Prostate gland (tissue), 2 donors: ENCODE measurements around the gene SYTL2. TPM values are rescaled to one million over a fixed set of nuclear protein-coding genes. Genes with fewer than 3 reads are reported as not detected.

Experiments used
- DNase-seq: peaks from one replicate; pipeline ENCODE4 v3.0.0-alpha.2; 2019; ENCODE audit warnings: low spot score
- H3K27ac ChIP-seq, 2 donors: fragments of 200-600 bp; sonication (generic); 2 replicates each; pipeline ENCODE4 v1.5.1; 2017 to 2019
- H3K27me3 ChIP-seq: fragments of 200-600 bp; sonication (generic); replicated peaks from 2 replicates; pipeline ENCODE4 v1.5.1; 2019; ENCODE audit not compliant: insufficient read depth
- H3K36me3 ChIP-seq, 2 donors: fragments of 200-600 bp; sonication (generic); 1 replicate in 1 of 2; 2 replicates in 1 of 2; pipeline versions ENCODE4 v1.5.1 to v1.8.1; 2017 to 2019
- H3K4me1 ChIP-seq: fragments of 200-600 bp; sonication (generic); replicated peaks from 2 replicates; pipeline ENCODE4 v1.5.1; 2019
- H3K4me3 ChIP-seq, 2 donors: fragments of 200-600 bp; sonication (generic); 2 replicates each; pipeline ENCODE4 v1.5.1; 2017 to 2019
- H3K9me3 ChIP-seq: fragments of 200-600 bp; sonication (generic); 2 replicates; pipeline ENCODE4 v1.5.1; 2017
- POLR2A ChIP-seq: fragments of 450-650 bp; IDR thresholded peaks from one replicate; pipeline ENCODE4 v1.6.1; 2016; ENCODE audit warnings: antibody characterized with exemption, mild to moderate bottlenecking
- POLR2AphosphoS5 ChIP-seq: sonication (generic); formaldehyde crosslinking; IDR thresholded peaks from one replicate; pipeline ENCODE4 v1.6.1; 2017; ENCODE audit warnings: antibody characterized with exemption
- WGBS: methylation state at CpG from one replicate; pipeline ENCODE4 v1.1.5; 2018; 5-methylcytosine and 5-hydroxymethylcytosine counted together
- intact Hi-C: fragments of 100-400 bp; cut with DNase I; formaldehyde crosslinking; loops from one replicate; pipeline ENCODE4 v1.14.2; 2022
- total RNA-seq, 2 donors: library from RNA; depleted of rRNA; stranded (reverse); fragments of >200 nt; gene quantifications; one replicate each; pipeline ENCODE4 v1.1.0, GENCODE V29; 2016
- TF ChIP-seq, protein P1 (sequence below), 4 experiments: fragments of 200-600 bp in 2 of 4; fragments of 450-650 bp in 2 of 4; sonication (generic) in 2 of 4; IDR thresholded peaks; 1 replicate in 3 of 4; 2 replicates in 1 of 4; pipeline ENCODE4 v1.5.1; 2016 to 2019; ENCODE audit warnings: antibody characterized with exemption in 4 of 4, mild to moderate bottlenecking in 2 of 4, moderate library complexity in 2 of 4

SYTL2 gene
- total RNA-seq, 2 donors from 2014 or later = 52.2 to 105 TPM

DNA sequence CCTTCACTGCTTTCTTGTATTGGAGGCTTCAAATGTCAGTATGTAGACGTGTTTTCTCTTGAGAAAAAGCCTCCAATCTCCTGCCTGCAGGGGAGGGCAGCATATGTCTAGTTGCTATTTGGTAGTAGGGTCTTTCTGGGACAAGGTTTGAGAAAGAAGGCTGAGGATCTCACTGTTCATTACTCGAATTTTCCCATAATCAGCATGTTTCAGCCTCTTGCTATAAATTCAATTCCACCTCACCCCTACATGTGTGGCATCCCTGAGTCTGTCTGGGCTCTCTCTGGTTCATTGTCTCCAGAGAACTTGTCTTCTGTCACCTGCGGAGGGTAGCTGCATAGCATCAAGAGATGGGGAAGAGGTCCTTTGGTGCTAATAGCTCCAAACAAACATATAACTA is 24.8 kb upstream of the SYTL2 start:
- Histone ChIP-seq H3K27me3 (no peaks in the 10 kb centered on the region), H3K27ac (no peak overlapping the region), H3K9me3 (no peaks in the 10 kb centered on the region), H3K4me1 (no peaks in the 10 kb centered on the region), H3K4me3 (no peak overlapping the region), H3K36me3 (no peaks in the 10 kb centered on the region)
- TF ChIP-seq POLR2A = no peak
- TF ChIP-seq POLR2AphosphoS5 = no peak
- TF ChIP-seq, protein P1, sequence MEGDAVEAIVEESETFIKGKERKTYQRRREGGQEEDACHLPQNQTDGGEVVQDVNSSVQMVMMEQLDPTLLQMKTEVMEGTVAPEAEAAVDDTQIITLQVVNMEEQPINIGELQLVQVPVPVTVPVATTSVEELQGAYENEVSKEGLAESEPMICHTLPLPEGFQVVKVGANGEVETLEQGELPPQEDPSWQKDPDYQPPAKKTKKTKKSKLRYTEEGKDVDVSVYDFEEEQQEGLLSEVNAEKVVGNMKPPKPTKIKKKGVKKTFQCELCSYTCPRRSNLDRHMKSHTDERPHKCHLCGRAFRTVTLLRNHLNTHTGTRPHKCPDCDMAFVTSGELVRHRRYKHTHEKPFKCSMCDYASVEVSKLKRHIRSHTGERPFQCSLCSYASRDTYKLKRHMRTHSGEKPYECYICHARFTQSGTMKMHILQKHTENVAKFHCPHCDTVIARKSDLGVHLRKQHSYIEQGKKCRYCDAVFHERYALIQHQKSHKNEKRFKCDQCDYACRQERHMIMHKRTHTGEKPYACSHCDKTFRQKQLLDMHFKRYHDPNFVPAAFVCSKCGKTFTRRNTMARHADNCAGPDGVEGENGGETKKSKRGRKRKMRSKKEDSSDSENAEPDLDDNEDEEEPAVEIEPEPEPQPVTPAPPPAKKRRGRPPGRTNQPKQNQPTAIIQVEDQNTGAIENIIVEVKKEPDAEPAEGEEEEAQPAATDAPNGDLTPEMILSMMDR (IDR thresholded peaks at IDR 0.05) = no peak
- WGBS = 83% methylated on average over 3 of the region's 3 CpGs
- no peak for DNase-seq
- intact Hi-C loops = no loop called here

DNA sequence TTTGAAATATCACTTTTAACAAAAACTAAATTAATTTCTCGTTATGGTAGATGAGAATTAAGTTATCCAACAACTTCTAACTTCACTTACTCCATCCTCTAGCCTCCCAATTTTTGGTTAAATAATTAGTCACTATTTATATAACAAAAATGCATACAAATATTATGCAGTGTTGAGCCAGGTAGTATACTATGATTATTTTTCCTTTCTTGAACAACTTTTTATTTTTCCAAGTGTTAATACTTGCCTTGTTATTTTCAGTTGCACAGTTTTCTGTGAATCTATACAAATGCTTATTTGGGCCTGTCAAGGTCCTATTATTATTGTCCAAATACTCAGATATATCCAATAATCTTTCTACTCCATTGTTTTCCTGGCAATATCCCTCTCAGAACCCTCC is 24.3 kb upstream of the SYTL2 start:
- no peak overlapping the region for H3K27ac ChIP-seq
- no peak for TF ChIP-seq POLR2AphosphoS5
- TF ChIP-seq, protein P1 (IDR thresholded peaks at IDR 0.05) = no peak
- no peak for TF ChIP-seq POLR2A
- intact Hi-C loops = no loop called here
- no peaks in the 10 kb centered on the region for H3K9me3 ChIP-seq
- H3K4me3 ChIP-seq = no peak overlapping the region
- no peaks in the 10 kb centered on the region for H3K27me3 ChIP-seq
- no peaks in the 10 kb centered on the region for H3K4me1 ChIP-seq
- WGBS = 92% methylated on average over 1 of the region's 1 CpG
- DNase-seq = no peak
- no peaks in the 10 kb centered on the region for H3K36me3 ChIP-seq

DNA sequence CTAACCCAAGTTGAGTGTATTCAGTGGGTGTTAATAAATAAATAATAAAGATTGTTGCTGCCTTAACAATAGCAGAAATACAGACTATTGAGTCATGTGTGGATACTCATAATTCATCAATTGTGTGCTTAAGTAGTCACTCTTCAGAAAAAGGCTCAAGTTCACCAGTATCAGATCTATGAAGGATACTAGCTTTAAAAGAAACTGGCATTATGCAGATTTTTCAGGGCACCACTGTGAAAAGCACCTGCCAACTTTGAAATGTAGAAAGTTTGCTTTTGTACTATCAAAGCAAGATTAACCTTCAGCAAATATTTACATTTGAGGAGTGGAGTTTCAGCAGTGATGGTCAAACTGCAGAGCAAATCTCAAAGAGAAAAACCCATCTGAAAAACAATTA is 20.1 kb upstream of the SYTL2 start:
- H3K36me3 ChIP-seq = no peaks in the 10 kb centered on the region
- intact Hi-C loops = no loop called here
- no peak for TF ChIP-seq POLR2A
- TF ChIP-seq, protein P1 (IDR thresholded peaks at IDR 0.05) = no peak
- no peak for TF ChIP-seq POLR2AphosphoS5
- no peaks in the 10 kb centered on the region for H3K27me3 ChIP-seq
- peaks cover 16% of the 10 kb centered on the region for H3K4me1 ChIP-seq
- peak overlapping the region in 1 of 2 donors; percentile 8 for H3K27ac ChIP-seq
- no peak for DNase-seq
- H3K4me3 ChIP-seq = no peak overlapping the region
- no peaks in the 10 kb centered on the region for H3K9me3 ChIP-seq

DNA sequence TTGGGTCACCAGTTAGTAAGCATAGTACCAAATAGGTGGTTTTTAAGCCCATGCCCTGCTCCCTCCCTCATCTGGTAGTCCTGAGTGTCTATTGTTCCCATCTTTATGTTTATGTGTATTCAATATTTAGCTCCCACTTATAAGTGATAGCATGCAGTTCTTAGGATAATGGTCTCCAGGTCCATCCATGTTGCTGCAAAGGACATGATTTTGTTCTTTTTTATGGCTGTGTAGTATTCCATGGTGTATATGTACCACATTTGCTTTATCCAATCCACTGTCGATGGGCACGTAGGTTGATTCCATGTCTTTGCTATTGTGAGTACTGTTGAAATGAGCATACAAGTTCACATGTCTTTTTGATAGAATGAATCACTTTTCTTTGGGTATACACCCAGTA is 18.2 kb upstream of the SYTL2 start:
- intact Hi-C loops = loop anchor here (10.0 kb wide), 1 partner anchor 144 kb away; the partner anchor contains the start of gene CCDC89
- Histone ChIP-seq H3K4me1 (peaks cover 18% of the 10 kb centered on the region), H3K36me3 (no peaks in the 10 kb centered on the region), H3K27me3 (no peaks in the 10 kb centered on the region), H3K4me3 (no peak overlapping the region), H3K9me3 (no peaks in the 10 kb centered on the region), H3K27ac (no peak overlapping the region)
- WGBS = 97% methylated on average over 2 of the region's 2 CpGs
- TF ChIP-seq POLR2AphosphoS5 = no peak
- no peak for TF ChIP-seq POLR2A
- TF ChIP-seq, protein P1 (IDR thresholded peaks at IDR 0.05) = no peak
- no peak for DNase-seq

DNA sequence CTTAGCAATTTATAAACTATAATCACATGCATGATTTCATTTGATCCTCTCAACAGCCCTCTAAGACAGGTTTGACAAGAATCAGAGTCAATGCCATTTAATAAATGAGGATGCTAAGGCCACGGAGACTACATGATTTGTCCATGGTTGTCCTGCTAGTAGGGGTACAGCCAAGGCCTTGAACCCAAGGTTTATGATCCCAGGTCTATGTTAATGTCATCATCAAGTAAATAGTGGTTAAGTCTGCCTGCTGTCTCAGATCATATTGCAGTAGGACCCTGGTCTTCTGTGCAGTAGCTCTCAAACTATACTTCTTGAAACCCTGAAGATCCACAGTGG is 17.7 kb upstream of the SYTL2 start:
- no peaks in the 10 kb centered on the region for H3K36me3 ChIP-seq
- 26% methylated on average over 1 of the region's 1 CpG for WGBS
- no peaks in the 10 kb centered on the region for H3K9me3 ChIP-seq
- no peak for DNase-seq
- intact Hi-C loops = loop anchor here (10.0 kb wide), 1 partner anchor 144 kb away; the partner anchor contains the start of gene CCDC89
- peaks cover 18% of the 10 kb centered on the region for H3K4me1 ChIP-seq
- peak overlapping the region in 1 of 2 donors; percentile 75 for H3K27ac ChIP-seq
- no peak overlapping the region for H3K4me3 ChIP-seq
- TF ChIP-seq, protein P1 (IDR thresholded peaks at IDR 0.05) = no peak
- no peaks in the 10 kb centered on the region for H3K27me3 ChIP-seq
